Keratinocyte (primary cell): ENCODE measurements around the gene HPS4. TPM values are rescaled to one million over a fixed set of nuclear protein-coding genes. Genes with fewer than 3 reads are reported as not detected.

Experiments used
- DNase-seq: peaks from one replicate; pipeline ENCODE4 v3.0.0-alpha.2; 2011; ENCODE audit warnings: low read depth, missing footprints, low spot score
- FAIRE-seq: peaks from 2 replicates; lab custom pipeline; 2011; peaks lifted over from hg19 to GRCh38; lab: Jason Lieb, UNC
- H2AFZ ChIP-seq: 2 replicates; pipeline ENCODE4 v1.6.0; 2012; ENCODE audit warnings: low read length, control low read depth, inconsistent platforms; ENCODE audit not compliant: control insufficient read depth
- H3K27ac ChIP-seq: 2 replicates; pipeline ENCODE4 v1.5.1; 2011; ENCODE audit warnings: low read length; ENCODE audit not compliant: control insufficient read depth, insufficient read depth
- H3K27me3 ChIP-seq: 3 replicates; pipeline ENCODE4 v1.6.0; 2011; ENCODE audit warnings: low read length; ENCODE audit not compliant: control insufficient read depth, insufficient read depth; ENCODE audit errors: extremely low read depth
- H3K36me3 ChIP-seq, 2 experiments: 2 replicates in 1 of 2; 3 replicates in 1 of 2; pipeline ENCODE4 v1.5.1; 2011; ENCODE audit warnings: low read length in 2 of 2, mild to moderate bottlenecking in 1 of 2; ENCODE audit not compliant: control insufficient read depth in 2 of 2, insufficient read depth in 2 of 2; ENCODE audit errors: extremely low read depth in 1 of 2
- H3K4me1 ChIP-seq: 3 replicates; pipeline ENCODE4 v1.5.1; 2011; ENCODE audit warnings: low read length; ENCODE audit not compliant: control insufficient read depth, insufficient read depth; ENCODE audit errors: extremely low read depth
- H3K4me2 ChIP-seq: 3 replicates; pipeline ENCODE4 v1.6.0; 2011; ENCODE audit warnings: low read depth, low read length; ENCODE audit not compliant: control insufficient read depth, insufficient read depth; ENCODE audit errors: extremely low read depth
- H3K4me3 ChIP-seq, 3 experiments: fragments of 200-600 bp in 1 of 3; sonication (generic) in 1 of 3; 2 replicates in 2 of 3; 3 replicates in 1 of 3; pipeline ENCODE4 v1.5.1; 2011 to 2016; ENCODE audit warnings: low read length in 3 of 3, mild to moderate bottlenecking in 3 of 3, control low read depth in 2 of 3, inconsistent platforms in 1 of 3, low read depth in 1 of 3, mixed read lengths in 1 of 3, mixed run types in 1 of 3, moderate library complexity in 1 of 3; ENCODE audit not compliant: control insufficient read depth in 2 of 3, insufficient read depth in 2 of 3; ENCODE audit errors: extremely low read depth in 1 of 3
- H3K79me2 ChIP-seq: 2 replicates; pipeline ENCODE4 v1.6.0; 2012; ENCODE audit warnings: low read length; ENCODE audit not compliant: control insufficient read depth, insufficient read depth
- H3K9ac ChIP-seq: 3 replicates; pipeline ENCODE4 v1.6.0; 2011; ENCODE audit warnings: low read length; ENCODE audit not compliant: control insufficient read depth, insufficient read depth; ENCODE audit errors: extremely low read depth
- H3K9me1 ChIP-seq: 3 replicates; pipeline ENCODE4 v1.6.0; 2011; ENCODE audit warnings: low read length; ENCODE audit not compliant: control insufficient read depth, insufficient read depth; ENCODE audit errors: extremely low read depth
- H3K9me3 ChIP-seq: 2 replicates; pipeline ENCODE4 v1.5.1; 2012; ENCODE audit warnings: low read depth, low read length; ENCODE audit not compliant: control insufficient read depth
- H4K20me1 ChIP-seq: 3 replicates; pipeline ENCODE4 v1.6.0; 2011; ENCODE audit warnings: low read length; ENCODE audit not compliant: control insufficient read depth, insufficient read depth; ENCODE audit errors: extremely low read depth
- EZH2 ChIP-seq: IDR thresholded peaks from one replicate; pipeline ENCODE4 v1.6.1; 2012; ENCODE audit warnings: inconsistent platforms, mild to moderate bottlenecking, low read length, moderate library complexity
- dilution Hi-C: fragments of 300-500 bp; cut with MboI; formaldehyde crosslinking; loops from one replicate; pipeline ENCODE4 v1.7.0; 2020; ENCODE audit warnings: low sequenced_read_pairs; ENCODE audit not compliant: extremely low pct_ligation_motif_present
- polyA plus RNA-seq, 5 experiments: library from polyadenylated mRNA; depleted of rRNA in 3 of 5; stranded (reverse) in 3 of 5; stranded (forward) in 1 of 5; unstranded in 1 of 5; fragments of >200 nt; gene quantifications; 1 replicate in 1 of 5; 2 replicates in 3 of 5; 3 replicates in 1 of 5; pipeline versions ENCODE4 v1.2.1 to v1.2.3, GENCODE V29; 2011 to 2012; ENCODE audit warnings: missing spikeins in 2 of 5, low read depth in 1 of 5, low replicate concordance in 1 of 5
- TF ChIP-seq, protein P1 (sequence below), 3 experiments: IDR thresholded peaks in 1 of 3; conservative IDR thresholded peaks in 1 of 3; optimal IDR thresholded peaks in 1 of 3; 2 replicates in 2 of 3; 3 replicates in 1 of 3; pipeline versions ENCODE3 to v1.5.1; 2011; ENCODE audit warnings: low read length in 3 of 3, mild to moderate bottlenecking in 3 of 3, moderate library complexity in 2 of 3, control low read depth in 1 of 3, inconsistent platforms in 1 of 3; ENCODE audit not compliant: insufficient read depth in 2 of 3; ENCODE audit errors: extremely low read depth in 1 of 3

HPS4 gene
- polyA plus RNA-seq, 1 donor (not counting 4 experiments of a cell fraction or from before 2014, with no cell fraction given), result 21.3 TPM

GRCh38 chr22:26430600-26430999 is 53.0 kb downstream of the HPS4 start:
- Histone ChIP-seq H3K79me2 (no peaks in the 10 kb centered on the region), H3K36me3 (peaks cover 0 to 6% of the 10 kb centered on the region in 2 experiments), H3K27me3 (no peaks in the 10 kb centered on the region), H3K4me3 (no peak overlapping the region), H2AFZ (no peak overlapping the region), H3K9me3 (no peaks in the 10 kb centered on the region), H3K4me2 (no peak overlapping the region), H3K4me1 (peaks cover 9% of the 10 kb centered on the region), H3K27ac (no peak overlapping the region), H4K20me1 (no peaks in the 10 kb centered on the region), H3K9ac (no peak overlapping the region), H3K9me1 (no peaks in the 10 kb centered on the region)
- FAIRE-seq (no peak), DNase-seq (no peak)
- TF ChIP-seq EZH2, result no peak
- TF ChIP-seq, protein P1, sequence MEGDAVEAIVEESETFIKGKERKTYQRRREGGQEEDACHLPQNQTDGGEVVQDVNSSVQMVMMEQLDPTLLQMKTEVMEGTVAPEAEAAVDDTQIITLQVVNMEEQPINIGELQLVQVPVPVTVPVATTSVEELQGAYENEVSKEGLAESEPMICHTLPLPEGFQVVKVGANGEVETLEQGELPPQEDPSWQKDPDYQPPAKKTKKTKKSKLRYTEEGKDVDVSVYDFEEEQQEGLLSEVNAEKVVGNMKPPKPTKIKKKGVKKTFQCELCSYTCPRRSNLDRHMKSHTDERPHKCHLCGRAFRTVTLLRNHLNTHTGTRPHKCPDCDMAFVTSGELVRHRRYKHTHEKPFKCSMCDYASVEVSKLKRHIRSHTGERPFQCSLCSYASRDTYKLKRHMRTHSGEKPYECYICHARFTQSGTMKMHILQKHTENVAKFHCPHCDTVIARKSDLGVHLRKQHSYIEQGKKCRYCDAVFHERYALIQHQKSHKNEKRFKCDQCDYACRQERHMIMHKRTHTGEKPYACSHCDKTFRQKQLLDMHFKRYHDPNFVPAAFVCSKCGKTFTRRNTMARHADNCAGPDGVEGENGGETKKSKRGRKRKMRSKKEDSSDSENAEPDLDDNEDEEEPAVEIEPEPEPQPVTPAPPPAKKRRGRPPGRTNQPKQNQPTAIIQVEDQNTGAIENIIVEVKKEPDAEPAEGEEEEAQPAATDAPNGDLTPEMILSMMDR (optimal IDR thresholded peaks at IDR 0.05 in 1 of 3, IDR thresholded peaks at IDR 0.05 in 1 of 3, conservative IDR thresholded peaks at IDR 0.05 in 1 of 3; ENCODE audit: extremely low read depth in 1 of 3, insufficient read depth in 2 of 3, low read length in 3 of 3), result no peak
- dilution Hi-C loops, result no loop called here

DNA sequence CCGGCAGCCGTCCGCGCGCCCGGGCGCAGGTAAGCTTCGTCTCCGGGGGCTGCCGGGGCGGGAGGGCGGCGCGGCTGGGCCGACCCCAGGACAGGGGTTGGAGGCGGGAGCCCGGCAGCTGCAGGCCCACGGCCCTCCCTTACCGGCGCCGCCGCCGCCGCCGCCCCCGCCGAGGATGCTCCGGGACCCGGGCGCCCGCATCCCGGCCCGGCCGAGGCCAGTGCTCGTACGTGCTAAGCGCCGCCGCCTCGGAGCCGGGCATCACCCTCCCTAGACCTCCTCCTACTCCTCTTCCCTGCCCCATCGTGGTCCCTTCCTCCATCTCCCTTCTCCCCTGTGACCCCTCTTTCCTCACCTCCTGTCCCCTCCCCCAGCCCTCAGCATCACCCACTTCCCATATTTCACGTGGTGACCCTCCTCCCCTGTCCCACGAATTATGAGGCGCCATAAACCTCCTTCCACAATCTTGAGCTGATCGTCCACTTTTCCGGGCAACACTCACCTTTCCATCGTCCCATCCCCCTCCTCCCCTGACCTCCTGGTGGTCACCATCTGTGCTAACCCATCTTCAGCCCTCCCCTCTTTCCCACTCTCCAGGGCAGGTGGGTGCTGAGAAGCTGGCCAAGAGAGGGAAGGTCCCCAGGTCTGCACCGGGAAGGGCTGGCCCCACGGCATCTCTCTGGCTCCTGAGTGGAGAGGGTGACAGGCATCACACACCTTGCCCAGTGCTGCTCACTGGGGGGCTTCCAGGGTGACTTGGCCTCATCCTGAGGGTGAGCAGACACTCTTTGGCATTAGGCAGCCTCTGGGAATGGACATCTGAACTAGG is 53.9 kb downstream of the HPS4 start:
- Histone ChIP-seq H3K4me1 (peaks cover 9% of the 10 kb centered on the region), H3K9ac (peak overlapping the region; percentile 47), H3K27me3 (no peaks in the 10 kb centered on the region), H3K4me3 (peak overlapping the region; percentile 48 to 65 (median 54)), H3K9me1 (no peaks in the 10 kb centered on the region), H4K20me1 (no peaks in the 10 kb centered on the region), H2AFZ (peak overlapping the region; percentile 55), H3K36me3 (peaks cover 0 to 6% of the 10 kb centered on the region in 2 experiments), H3K27ac (no peak overlapping the region), H3K4me2 (peak overlapping the region; percentile 83), H3K79me2 (no peaks in the 10 kb centered on the region), H3K9me3 (no peaks in the 10 kb centered on the region)
- TF ChIP-seq, protein P1 (optimal IDR thresholded peaks at IDR 0.05 in 1 of 3, IDR thresholded peaks at IDR 0.05 in 1 of 3, conservative IDR thresholded peaks at IDR 0.05 in 1 of 3; ENCODE audit: extremely low read depth in 1 of 3, insufficient read depth in 2 of 3, low read length in 3 of 3), result no peak
- no peak for TF ChIP-seq EZH2
- no peak for DNase-seq
- dilution Hi-C loops, result no loop called here
- no peak for FAIRE-seq
